ENCODE results near the gene IL10.

DNA sequence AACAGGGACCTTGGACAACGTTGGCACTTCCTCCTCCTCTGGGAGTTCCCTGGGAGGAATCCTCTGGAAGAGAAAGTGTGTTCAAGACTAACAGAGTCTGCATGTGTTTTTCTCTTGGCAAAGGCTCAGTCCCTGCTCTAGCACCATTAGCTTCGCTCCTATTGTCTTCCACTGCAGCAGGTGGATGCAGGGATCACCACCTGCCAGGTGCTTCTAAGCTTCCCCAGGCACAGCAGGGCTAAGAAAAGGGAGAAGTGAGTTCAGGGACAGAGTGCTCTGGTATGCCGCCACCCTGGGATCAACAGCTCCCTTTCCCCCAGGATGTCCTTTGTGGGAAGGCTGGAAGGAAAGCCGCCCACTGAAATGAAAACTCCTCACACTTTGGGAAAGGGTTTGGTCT is 49.2 kb upstream of the IL10 start:
- TF ChIP-seq EZH2 (IDR thresholded peaks at IDR 0.05) (no peak), POLR2AphosphoS5 (IDR thresholded peaks at IDR 0.05; ENCODE audit: borderline replicate concordance, low read depth, low read length) (no peak), FOXP2 (optimal IDR thresholded peaks at IDR 0.05; ENCODE audit: control extremely low read depth, extremely low read length, insufficient read depth) (no peak)
